Smooth muscle cell (in vitro differentiated cells): ENCODE results near the gene NID2. TPM values are rescaled to one million over a fixed set of nuclear protein-coding genes. Genes with fewer than 3 reads are reported as not detected.

Experiments
- DNase-seq: peaks from one replicate; lab custom pipeline; 2025; ENCODE audit not compliant: unreplicated experiment; lab: John Stamatoyannopoulos, UW
- H2AFZ ChIP-seq: fragments of 200-600 bp; sonication (generic); 2 replicates; pipeline ENCODE4 v1.6.0; 2016; ENCODE audit warnings: antibody characterized with exemption, low read depth, mild to moderate bottlenecking
- H3F3A ChIP-seq: fragments of 200-600 bp; sonication (generic); 2 replicates; pipeline ENCODE4 v1.6.0; 2017; ENCODE audit warnings: antibody characterized with exemption, low read depth
- H3K27ac ChIP-seq: fragments of 200-600 bp; sonication (generic); 2 replicates; pipeline ENCODE4 v1.5.1; 2016; ENCODE audit warnings: low read depth, mild to moderate bottlenecking
- H3K27me3 ChIP-seq: fragments of 200-600 bp; sonication (generic); 2 replicates; pipeline ENCODE4 v1.6.1; 2016; ENCODE audit warnings: low read depth, mild to moderate bottlenecking
- H3K36me3 ChIP-seq: fragments of 200-600 bp; sonication (generic); 2 replicates; pipeline ENCODE4 v1.5.1; 2016; ENCODE audit warnings: low read depth
- H3K4me1 ChIP-seq: fragments of 200-600 bp; sonication (generic); 2 replicates; pipeline ENCODE4 v1.5.1; 2016; ENCODE audit warnings: low read depth
- H3K4me2 ChIP-seq: fragments of 200-600 bp; sonication (generic); 2 replicates; pipeline ENCODE4 v1.6.0; 2016; ENCODE audit warnings: mild to moderate bottlenecking
- H3K4me3 ChIP-seq: fragments of 200-600 bp; sonication (generic); 2 replicates; pipeline ENCODE4 v1.5.1; 2016; ENCODE audit warnings: mild to moderate bottlenecking
- H3K79me2 ChIP-seq: fragments of 200-600 bp; sonication (generic); 2 replicates; pipeline ENCODE4 v1.6.0; 2016; ENCODE audit warnings: low read depth, mild to moderate bottlenecking
- H3K9ac ChIP-seq: fragments of 200-600 bp; sonication (generic); 2 replicates; pipeline ENCODE4 v1.6.0; 2016; ENCODE audit warnings: low read depth
- H3K9me3 ChIP-seq: fragments of 200-600 bp; sonication (generic); replicated peaks from 2 replicates; pipeline ENCODE4 v1.5.1; 2016; ENCODE audit warnings: low read depth
- H4K20me1 ChIP-seq: fragments of 200-600 bp; sonication (generic); 2 replicates; pipeline ENCODE4 v1.6.0; 2016; ENCODE audit warnings: low read depth
- CTCF ChIP-seq: fragments of 200-600 bp; sonication (generic); IDR thresholded peaks from 2 replicates; pipeline ENCODE4 v1.5.1; 2017; ENCODE audit warnings: borderline replicate concordance, mild to moderate bottlenecking, antibody characterized with exemption; ENCODE audit not compliant: insufficient read depth, poor library complexity, severe bottlenecking
- WGBS: methylation state at CpG from one replicate; pipeline ENCODE4 v1.1.7; 2016; ENCODE audit warnings: low lambda C conversion rate; 5-methylcytosine and 5-hydroxymethylcytosine counted together
- polyA plus RNA-seq: library from polyadenylated mRNA; unstranded; fragments of >200 nt; fragmentation: Nextera tagmentation; extraction: Ambion mirVana; gene quantifications from 2 replicates; pipeline ENCODE4 v1.2.1, GENCODE V29; 2016
- total RNA-seq: library from RNA; depleted of rRNA; stranded (reverse); fragments of >200 nt; gene quantifications from 2 replicates; pipeline ENCODE4 v1.2.3, GENCODE V29; 2014

The NID2 gene
- total and polyA plus RNA-seq, 2 experiments from 2014 or later: 196 to 229 TPM

GRCh38 chr14:52070051-52070431, 1.2 kb upstream of the NID2 start:
- Histone ChIP-seq H3K9me3 (no peaks in the 10 kb centered on the region), H3K79me2 (peaks cover 27% of the 10 kb centered on the region), H3K9ac (peak overlapping the region; percentile 78), H2AFZ (peak overlapping the region; percentile 71), H3K36me3 (no peaks in the 10 kb centered on the region), H4K20me1 (peaks cover 11% of the 10 kb centered on the region), H3K4me1 (peaks cover 33% of the 10 kb centered on the region), H3K4me2 (peak overlapping the region; percentile 87), H3K4me3 (peak overlapping the region; percentile 65), H3F3A (peaks cover 19% of the 10 kb centered on the region), H3K27ac (peak overlapping the region; percentile 89), H3K27me3 (no peaks in the 10 kb centered on the region)
- TF ChIP-seq CTCF: no peak
- DNase-seq: no peak
- 20% methylated on average over 3 of the region's 3 CpGs for WGBS

- H3K36me3 ChIP-seq: no peaks in the 10 kb centered on the region
- peak overlapping the region; percentile 87 for H3K4me2 ChIP-seq
- H3K27ac ChIP-seq: peak overlapping the region; percentile 89
- peaks cover 27% of the 10 kb centered on the region for H3K79me2 ChIP-seq
- peak; percentile 90 for DNase-seq
- H3K4me1 ChIP-seq: peaks cover 33% of the 10 kb centered on the region
- no peaks in the 10 kb centered on the region for H3K27me3 ChIP-seq
- peaks cover 19% of the 10 kb centered on the region for H3F3A ChIP-seq
- no peaks in the 10 kb centered on the region for H3K9me3 ChIP-seq
- H3K4me3 ChIP-seq: peak overlapping the region; percentile 65
- no peak for TF ChIP-seq CTCF
- peak overlapping the region; percentile 71 for H2AFZ ChIP-seq
- 1% methylated on average over 46 of the region's 54 CpGs for WGBS
- peak overlapping the region; percentile 78 for H3K9ac ChIP-seq
- peaks cover 11% of the 10 kb centered on the region for H4K20me1 ChIP-seq
Measured at GRCh38 chr14:52069307-52070050, 620 bp upstream of the NID2 start.

GRCh38 chr14:52067873-52068614, 815 bp downstream of the NID2 start:
- Histone ChIP-seq H3K4me2 (peak overlapping the region; percentile 87), H3K27ac (peak overlapping the region; percentile 89), H4K20me1 (peaks cover 11% of the 10 kb centered on the region), H3K36me3 (no peaks in the 10 kb centered on the region), H3K9me3 (no peaks in the 10 kb centered on the region), H3K4me3 (peak overlapping the region; percentile 65), H2AFZ (peak overlapping the region; percentile 71), H3K27me3 (no peaks in the 10 kb centered on the region), H3K4me1 (peaks cover 31% of the 10 kb centered on the region), H3K79me2 (peaks cover 37% of the 10 kb centered on the region), H3F3A (peaks cover 19% of the 10 kb centered on the region), H3K9ac (peak overlapping the region; percentile 78)
- 2% methylated on average over 49 of the region's 49 CpGs for WGBS
- DNase-seq: peak; percentile 62
- TF ChIP-seq CTCF: no peak
